BJ (cell line): ENCODE results near the gene HNRNPC. TPM values are rescaled to one million over a fixed set of nuclear protein-coding genes. Genes with fewer than 3 reads are reported as not detected.

ENCODE experiments used
- CTCF ChIA-PET: fragments of 350-600 bp; formaldehyde crosslinking; extraction: SDS; loops from one replicate; lab custom pipeline; 2021; ENCODE audit warnings: antibody characterized with exemption, inconsistent platforms; lab: Yijun Ruan, JAX
- POLR2A ChIA-PET: fragments of 300-600 bp; sonication (Branson Sonifier 250); formaldehyde crosslinking; extraction: SDS; loops from one replicate; lab custom pipeline; 2021; ENCODE audit warnings: antibody characterized with exemption; lab: Charles Lee
- DNase-seq: peaks from one replicate; pipeline ENCODE4 v3.0.0-alpha.2; 2011; ENCODE audit warnings: low read depth
- H3K27me3 ChIP-seq: 2 replicates; pipeline ENCODE4 v1.6.0; 2011; ENCODE audit warnings: low read length; ENCODE audit not compliant: control insufficient read depth, insufficient read depth
- H3K36me3 ChIP-seq: 2 replicates; pipeline ENCODE4 v1.5.1; 2011; ENCODE audit warnings: low read length; ENCODE audit not compliant: control insufficient read depth, insufficient read depth
- H3K4me3 ChIP-seq: 2 replicates; pipeline ENCODE4 v1.5.1; 2011; ENCODE audit warnings: low read depth, mild to moderate bottlenecking, control low read depth, low read length
- polyA plus RNA-seq: library from polyadenylated mRNA; depleted of rRNA; stranded (reverse); fragments of >200 nt; gene quantifications from 2 replicates; pipeline ENCODE4 v1.2.3, GENCODE V29; 2011
- TF ChIP-seq, protein P1 (sequence below): IDR thresholded peaks from 2 replicates; pipeline ENCODE4 v1.5.1; 2011; ENCODE audit warnings: low read depth, mild to moderate bottlenecking, control low read depth, inconsistent platforms, low read length, moderate library complexity; ENCODE audit not compliant: insufficient read depth

Gene HNRNPC
- polyA plus RNA-seq, 1 experiment: 540 TPM

DNA sequence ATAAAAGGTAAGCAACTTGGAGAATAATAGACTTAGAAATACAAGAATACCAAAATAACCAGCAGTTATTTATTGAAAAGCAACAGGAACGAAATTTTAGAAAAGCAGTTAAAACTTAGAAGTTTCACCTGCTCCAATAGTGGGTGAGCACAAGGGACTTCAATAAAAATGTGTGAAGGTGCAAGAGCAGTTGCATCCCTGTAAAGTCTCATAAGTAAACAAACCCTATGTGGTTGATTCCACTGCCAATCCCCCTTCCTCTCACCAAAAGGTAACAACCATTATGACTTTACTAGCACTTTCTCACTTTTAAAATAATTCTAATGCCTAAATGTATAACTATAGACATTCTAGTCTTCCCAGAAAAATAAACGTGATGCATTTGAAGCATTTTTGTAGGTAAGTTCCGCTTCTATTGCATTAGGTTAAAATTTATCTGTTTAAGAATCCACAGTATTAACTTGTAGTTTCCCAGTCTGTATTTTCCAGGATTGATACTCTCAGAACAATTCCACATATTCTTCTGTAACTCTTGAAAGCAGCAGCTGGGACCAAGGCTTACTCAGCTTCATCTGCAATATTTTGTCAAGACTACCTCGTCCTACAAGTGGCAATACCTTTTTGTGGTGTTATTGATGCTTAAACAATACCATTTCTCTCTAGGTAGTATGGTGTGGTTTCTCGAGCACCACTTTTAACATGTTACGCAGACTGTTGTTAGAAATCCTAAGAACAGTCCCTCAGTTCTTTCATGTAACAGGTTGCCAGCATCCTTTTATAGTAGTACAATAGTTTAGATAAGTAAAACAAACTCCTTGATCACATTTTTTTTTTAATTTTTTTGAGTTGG lies 32.1 kb downstream of the HNRNPC start:
- POLR2A ChIA-PET: no interaction called here
- Histone ChIP-seq H3K4me3 (no peak overlapping the region), H3K27me3 (no peaks in the 10 kb centered on the region), H3K36me3 (peaks cover 7% of the 10 kb centered on the region)
- DNase-seq: no peak
- TF ChIP-seq, protein P1, sequence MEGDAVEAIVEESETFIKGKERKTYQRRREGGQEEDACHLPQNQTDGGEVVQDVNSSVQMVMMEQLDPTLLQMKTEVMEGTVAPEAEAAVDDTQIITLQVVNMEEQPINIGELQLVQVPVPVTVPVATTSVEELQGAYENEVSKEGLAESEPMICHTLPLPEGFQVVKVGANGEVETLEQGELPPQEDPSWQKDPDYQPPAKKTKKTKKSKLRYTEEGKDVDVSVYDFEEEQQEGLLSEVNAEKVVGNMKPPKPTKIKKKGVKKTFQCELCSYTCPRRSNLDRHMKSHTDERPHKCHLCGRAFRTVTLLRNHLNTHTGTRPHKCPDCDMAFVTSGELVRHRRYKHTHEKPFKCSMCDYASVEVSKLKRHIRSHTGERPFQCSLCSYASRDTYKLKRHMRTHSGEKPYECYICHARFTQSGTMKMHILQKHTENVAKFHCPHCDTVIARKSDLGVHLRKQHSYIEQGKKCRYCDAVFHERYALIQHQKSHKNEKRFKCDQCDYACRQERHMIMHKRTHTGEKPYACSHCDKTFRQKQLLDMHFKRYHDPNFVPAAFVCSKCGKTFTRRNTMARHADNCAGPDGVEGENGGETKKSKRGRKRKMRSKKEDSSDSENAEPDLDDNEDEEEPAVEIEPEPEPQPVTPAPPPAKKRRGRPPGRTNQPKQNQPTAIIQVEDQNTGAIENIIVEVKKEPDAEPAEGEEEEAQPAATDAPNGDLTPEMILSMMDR: no peak
- CTCF ChIA-PET: no interaction called here

DNA sequence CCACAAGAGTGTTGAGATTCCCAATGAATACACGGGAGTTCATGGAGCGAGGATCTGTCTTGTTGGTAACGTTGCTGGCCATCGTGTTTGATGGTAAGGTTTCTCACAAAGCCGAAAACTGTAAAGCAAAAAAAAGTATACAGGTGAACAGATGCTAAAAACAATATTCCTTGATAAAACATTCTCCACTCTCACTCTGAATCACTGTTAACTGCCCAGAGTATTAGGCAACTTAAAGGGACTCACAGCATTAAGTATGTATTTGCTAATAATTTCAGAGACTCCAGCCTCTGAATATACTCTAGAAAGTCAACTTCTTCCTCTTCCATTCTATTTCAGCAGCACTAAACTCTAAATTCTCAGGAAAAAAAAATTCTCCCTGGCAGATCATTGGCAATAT lies 35.1 kb downstream of the HNRNPC start:
- Histone ChIP-seq H3K27me3 (no peaks in the 10 kb centered on the region), H3K36me3 (peaks cover 7% of the 10 kb centered on the region), H3K4me3 (no peak overlapping the region)
- TF ChIP-seq, protein P1: no peak
- ChIA-PET CTCF (no interaction called here), POLR2A (no interaction called here)
- no peak for DNase-seq

DNA sequence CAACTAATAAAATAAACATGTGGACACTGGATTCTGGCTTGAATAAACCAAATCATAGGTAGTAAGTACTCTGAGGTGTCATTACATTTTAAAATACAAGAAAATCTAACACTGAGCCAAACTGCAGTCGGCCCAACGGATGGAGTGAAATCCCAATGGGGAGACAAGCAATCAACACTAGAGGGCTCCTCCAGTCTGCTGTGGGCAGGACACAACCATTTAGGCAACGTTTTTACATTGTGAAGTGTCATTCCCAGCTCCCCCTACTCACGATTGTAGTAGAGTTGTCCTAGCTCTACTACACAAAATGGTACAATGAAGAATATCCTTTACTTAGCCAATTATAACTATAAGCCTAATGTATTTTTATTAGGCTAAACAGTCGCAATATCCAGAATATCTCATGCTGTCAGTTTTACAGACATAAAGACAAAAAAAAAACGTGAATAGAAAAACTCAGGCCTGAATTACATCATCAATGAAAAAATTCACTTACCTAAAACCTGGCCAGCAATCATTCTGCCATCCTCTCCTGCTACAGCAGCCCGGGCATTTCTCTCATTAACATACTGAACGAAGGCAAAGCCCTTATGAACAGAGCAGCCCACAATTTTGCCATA lies 35.7 kb downstream of the HNRNPC start:
- no peak for DNase-seq
- no peaks in the 10 kb centered on the region for H3K27me3 ChIP-seq
- ChIA-PET CTCF (no interaction called here), POLR2A (no interaction called here)
- peaks cover 7% of the 10 kb centered on the region for H3K36me3 ChIP-seq
- TF ChIP-seq, protein P1: peak; percentile 33; the same call in 1 of the 2 replicates
- no peak overlapping the region for H3K4me3 ChIP-seq

DNA sequence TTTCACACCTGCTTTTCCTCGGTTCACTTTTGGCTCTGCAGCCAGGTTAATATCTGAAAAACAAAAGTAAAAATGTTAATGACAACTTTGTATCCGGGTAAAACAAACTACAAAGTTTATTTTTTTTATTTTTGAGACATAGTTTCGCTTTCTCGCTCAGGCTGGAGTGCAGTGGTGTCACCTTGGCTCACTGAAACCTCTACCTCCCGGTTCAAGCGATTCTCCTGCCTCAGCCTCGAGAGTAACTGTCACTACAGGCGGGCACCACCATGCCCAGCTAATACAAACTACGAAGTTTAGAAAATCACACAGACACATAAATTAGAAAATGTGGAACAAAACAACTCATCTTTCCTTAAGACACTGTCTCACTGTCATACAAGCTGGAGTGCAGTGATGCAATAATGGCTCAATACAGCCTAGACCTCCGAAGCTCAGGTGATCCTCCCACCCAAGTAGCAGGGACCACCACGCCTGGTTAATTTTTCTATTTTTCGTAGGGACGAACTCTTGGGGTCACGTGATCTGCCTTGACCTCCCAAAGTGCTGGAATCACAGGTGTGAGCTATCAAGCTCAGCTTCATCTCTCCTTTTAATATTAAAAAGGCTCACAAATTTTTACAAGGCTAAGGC lies 38.1 kb downstream of the HNRNPC start:
- Histone ChIP-seq H3K27me3 (no peaks in the 10 kb centered on the region), H3K36me3 (peaks cover 9% of the 10 kb centered on the region), H3K4me3 (no peak overlapping the region)
- no peak for DNase-seq
- TF ChIP-seq, protein P1: no peak
- POLR2A ChIA-PET: interaction anchor here (0.6 kb wide), 1 partner anchor 26 kb away, joined by 3 read pairs; no protein-coding TSS in a partner anchor
- CTCF ChIA-PET: interaction anchor here (1.9 kb wide), 1 partner anchor 9 kb away, joined by 6 read pairs; no protein-coding TSS in a partner anchor

DNA sequence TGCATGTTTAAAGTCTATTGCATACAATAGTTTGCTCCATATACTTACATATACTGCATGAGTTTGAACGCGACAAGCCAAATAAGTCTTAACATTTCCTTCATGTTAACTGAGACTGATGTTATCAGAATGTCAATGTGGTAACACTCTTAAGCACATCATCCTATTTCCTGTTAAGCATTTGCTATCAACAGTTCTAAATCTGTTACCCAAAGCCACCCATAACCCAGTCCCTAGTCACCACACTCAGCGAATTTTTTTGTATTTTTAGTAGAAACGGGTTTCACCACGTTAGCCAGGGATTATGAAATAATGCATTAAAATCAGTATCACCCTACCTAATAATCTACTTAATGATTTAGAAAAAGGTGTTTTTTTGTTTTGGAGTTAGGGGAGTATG lies 39.4 kb downstream of the HNRNPC start:
- TF ChIP-seq, protein P1: no peak
- Histone ChIP-seq H3K36me3 (peaks cover 11% of the 10 kb centered on the region), H3K27me3 (no peaks in the 10 kb centered on the region), H3K4me3 (no peak overlapping the region)
- ChIA-PET CTCF (interaction anchor here (0.8 kb wide), 1 partner anchor 15 kb away, joined by 3 read pairs; no protein-coding TSS in a partner anchor), POLR2A (no interaction called here)
- DNase-seq: no peak
